HG03571 (cell line): Measurements from ENCODE around the gene CASP8.
"Not testable (repeated sequence)": the region's sequence is repeated elsewhere in the genome, so short reads cannot be mapped to it uniquely, and the experiment has no call there.

ENCODE experiments used
- ATAC-seq: cut with Tn5 transposase; IDR thresholded peaks from one replicate; pipeline ENCODE4 v1.9.1; 2021; ENCODE audit not compliant: unreplicated experiment

Gene CASP8

DNA sequence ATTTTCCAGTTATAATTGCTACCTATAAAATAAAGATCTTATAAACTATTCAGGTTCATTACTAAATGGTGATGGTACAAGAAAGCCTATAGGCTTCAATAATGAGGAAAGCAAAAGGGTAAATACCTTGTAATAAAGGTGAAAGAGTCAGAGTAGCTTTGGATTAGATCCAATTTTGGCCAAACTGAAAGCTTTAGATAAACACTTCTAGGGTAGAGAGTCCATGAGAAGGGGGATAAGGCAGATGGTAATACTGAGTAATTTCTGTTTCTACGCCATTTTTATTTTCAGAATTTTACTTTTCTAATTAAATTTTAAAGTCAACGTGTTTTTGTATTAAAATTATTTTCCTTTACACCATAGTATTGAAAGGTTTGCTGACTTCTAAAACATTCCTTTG lies 9.4 kb downstream of the CASP8 start:
- ATAC-seq: no peak

DNA sequence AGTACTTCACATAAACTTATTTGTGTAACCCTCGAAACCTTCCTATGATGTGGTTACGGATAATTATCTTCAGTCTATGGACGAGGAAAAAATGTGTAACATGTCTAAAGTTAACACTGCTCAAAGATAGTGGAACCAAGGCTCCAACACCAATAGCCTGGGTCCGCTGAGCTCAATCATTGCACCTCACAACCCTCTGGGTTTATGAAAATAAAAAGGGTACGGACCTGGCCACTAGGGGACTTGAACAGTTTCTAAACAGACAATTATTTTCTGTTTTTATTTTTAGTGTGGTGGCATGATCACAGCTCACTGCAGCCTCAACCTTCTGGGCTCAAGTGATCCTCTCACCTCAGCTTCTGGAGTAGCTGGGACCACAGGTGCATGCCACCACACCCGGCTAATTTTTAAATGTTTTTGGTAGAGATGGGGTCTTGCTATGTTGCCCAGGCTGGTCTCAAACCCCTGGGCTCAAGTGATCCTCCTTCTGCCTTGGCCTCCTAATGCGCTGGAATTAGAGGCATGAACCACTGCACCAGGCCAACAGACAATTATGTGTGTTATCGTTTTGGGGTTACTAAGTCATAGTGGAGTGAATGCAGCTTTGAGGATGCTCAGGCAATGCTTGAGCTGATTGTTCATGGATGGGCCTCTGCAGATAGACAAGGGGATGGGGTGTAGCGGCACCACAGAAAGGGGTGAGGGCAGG lies 10.1 kb downstream of the CASP8 start:
- ATAC-seq: no peak

DNA sequence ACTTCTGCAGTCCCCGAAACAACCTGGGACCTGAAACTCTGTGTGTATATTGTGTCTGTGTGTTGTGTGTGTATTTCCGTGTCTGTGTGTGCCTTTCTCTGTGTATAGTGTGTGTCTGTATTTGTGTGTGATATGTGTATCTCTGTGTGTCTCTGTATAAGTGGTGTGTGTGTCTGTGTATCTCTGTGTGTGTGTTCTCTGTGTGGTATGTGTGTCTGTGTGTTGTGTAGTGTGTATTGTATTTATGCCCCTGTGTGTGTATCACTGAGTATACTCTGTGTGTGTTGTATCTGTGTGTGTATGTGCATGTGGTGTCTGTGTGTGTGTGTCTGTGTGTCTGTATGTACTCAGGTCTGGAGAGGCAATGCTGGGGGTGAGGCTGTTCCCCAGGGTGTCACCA lies 11.6 kb downstream of the CASP8 start:
- ATAC-seq: no peak

DNA sequence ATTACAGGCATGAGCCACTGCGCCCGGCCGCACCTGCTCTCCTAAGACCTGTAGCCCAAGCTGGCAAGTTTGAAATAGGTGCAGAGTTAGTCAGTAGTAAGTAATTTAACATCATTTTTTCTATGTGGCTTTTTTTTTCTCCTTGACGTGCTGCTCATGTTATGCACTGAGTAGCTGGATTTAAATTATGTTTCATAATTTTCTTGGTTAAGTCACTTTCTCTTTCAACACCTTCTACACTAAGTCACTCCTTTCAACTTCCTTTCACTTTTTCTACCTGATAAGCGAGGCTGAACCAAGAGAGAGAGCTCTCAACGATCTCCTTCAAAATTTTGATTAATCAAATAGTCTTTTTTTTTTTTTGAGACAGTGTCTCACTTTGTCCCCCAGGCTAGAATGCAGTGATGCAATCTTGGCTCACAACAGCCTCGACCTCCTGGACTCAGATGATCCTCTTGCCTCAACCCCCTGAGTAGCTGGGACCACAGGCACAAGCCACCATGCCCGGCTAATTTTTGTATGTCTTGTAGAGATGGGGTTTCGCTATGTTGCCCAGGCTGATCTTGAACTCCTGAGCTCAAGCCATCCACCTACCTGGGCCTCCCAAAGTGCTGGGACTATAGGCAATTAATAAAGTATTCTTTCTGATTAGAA lies 13.1 kb downstream of the CASP8 start:
- ATAC-seq: no peak

DNA sequence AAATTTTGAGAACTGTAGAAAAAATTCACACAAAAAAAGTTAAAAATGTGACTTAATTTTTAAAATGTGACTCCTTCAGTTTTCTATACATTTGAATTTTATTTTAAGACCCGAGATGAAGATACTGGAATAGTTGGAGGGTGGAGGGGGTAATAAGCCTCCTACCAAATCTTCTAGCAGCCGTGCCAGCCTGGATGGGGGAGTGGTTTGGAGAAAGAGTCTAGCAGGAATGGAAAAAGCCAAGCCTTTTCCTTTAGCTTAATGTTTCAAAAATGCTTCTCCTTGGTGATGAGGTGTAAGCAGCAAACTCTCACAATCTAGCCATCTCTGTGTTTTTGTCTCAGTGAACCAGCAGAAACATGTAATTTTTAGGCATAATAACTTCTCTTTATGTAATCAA lies 14.7 kb downstream of the CASP8 start:
- no peak for ATAC-seq

DNA sequence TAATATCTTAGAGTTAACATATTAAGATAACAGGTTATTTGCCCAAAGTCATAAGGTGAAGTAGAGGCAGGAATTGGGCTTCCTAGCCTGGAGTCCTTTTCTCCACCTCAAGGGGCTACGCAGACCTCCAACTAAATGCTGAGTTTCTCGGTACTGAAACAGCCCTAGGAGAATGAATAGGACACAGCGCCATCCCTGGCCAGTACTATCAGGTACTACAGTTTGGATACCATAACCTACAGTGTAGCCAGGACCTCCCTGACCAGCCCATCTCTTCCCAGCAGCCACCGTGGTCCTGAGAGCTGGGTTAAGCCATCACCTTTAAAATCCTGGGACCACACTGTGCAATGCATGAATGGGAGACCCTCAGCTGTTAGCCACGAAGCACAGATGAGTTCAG lies 15.7 kb downstream of the CASP8 start:
- ATAC-seq: no peak

DNA sequence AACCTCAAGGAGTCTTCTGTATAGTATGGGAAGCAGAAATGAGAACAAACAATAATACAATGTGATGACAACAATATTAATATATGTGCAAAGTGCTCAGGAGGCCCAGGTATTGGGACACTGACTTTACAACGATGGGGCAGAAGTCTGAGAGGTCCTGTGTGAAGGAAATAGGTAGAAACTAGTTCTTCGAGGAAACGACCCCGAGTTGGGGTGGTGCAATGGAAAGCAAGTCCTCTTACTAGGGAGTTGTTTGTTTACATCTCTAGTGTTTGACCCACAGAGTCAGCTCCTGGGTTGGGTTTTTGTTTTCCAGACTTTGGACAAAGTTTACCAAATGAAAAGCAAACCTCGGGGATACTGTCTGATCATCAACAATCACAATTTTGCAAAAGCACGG lies 16.2 kb downstream of the CASP8 start:
- no peak for ATAC-seq

DNA sequence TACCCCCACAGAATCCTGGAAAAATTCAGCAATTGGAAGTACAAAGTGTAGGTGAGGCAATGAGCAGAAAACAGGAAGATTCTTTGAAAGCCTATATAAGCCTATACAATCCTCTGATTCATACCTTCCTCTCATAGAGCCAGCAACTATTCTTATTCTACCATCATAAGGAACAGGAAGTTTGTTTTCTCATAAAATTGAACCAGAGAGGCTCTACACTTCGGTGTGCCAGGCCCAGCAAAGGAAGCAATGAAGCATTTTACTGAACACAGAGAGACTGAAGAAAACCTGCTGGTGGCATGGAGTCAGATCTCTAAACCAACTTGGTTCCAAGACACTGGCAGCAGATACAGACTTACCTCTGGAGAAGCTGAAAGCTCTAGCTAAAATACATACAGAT lies 18.7 kb downstream of the CASP8 start:
- ATAC-seq: no peak

DNA sequence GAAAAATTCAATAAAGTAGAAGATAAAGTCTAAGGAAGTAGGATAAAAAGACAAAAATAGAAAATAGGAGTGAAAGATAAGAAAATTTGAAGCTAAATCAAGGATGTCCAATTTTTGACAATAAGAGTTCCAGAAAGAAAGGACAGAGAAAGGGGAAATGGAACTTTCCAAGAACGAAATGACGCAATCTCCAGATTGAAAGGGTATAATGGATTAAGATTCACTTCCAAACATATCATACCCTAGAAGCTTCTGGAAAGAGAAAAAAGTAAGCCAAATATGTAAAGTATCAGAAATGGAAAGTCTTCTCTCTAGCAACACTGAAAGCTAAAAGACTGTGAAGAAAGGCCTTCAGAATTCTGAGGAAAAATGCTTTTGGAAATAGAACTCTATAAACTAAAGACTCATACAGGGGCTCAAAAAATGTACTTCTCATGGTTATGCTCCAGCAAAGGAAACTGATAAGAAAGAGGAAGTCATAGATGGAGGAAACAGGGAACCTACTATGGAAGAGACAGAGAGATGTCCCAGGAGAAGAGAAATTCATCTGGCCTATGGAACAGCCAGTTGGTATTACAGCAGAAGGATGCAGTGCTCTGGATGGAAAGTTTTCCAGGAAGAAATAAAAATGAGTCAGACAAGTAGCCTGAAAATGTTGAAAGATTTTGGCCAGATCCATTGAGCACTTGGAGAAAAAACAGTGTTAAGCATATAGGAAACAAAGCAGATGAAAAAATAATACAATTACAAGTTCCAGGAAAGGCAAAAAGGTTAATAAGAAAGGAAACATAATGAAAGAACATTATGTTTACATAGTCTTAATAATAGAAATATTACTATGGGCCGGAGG lies 20.1 kb downstream of the CASP8 start:
- ATAC-seq: no peak

DNA sequence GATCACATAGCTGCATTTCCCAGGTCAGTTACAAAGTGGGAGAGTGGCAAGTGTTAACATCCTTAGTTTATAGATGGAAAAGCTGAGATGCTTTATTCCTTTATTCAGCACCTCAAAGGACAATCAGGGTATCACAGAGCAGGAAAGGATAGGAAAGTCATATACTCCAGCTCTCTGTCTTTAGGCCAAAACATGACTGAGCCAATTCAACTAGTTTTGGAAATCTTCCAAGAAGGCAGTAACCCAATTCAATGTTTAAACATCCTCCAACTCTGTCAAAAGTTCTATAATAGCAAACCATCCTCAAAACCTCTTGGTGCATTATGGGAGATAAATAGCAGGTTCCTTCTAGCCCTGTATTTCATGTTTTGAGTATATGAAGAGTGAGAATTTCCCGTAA lies 25.2 kb downstream of the CASP8 start:
- ATAC-seq: no peak

DNA sequence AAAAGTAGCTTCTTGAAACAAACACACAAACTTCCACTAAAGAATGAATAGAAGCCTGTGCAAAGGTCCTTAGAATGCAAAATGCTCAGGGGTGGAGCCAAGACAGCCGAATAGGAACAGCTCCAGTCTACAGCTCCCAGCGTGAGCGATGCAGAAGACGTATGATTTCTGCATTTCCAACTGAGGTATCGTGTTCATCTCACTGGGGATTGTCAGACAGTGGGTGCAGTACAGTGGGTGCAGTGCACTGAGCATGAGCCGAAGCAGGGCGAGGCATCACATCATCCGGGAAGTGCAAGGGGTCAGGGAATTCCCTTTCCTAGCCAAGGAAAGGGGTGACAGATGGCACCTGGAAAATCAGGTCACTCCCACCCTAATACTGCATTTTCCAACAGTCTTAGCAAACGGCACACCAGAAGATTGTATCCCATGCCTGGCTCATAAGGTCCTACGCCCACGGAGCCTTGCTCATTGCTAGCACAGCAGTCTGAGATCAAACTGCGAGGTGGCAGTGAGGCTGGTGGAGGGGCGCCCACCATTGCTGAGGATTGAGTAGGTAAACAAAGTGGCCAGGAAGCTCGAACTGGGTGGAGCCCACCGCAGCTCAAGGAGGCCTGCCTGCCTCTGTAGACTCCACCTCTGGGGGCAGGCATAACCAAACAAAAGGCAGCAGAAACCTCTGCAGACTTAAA lies 30.3 kb downstream of the CASP8 start:
- ATAC-seq: not testable (repeated sequence)

DNA sequence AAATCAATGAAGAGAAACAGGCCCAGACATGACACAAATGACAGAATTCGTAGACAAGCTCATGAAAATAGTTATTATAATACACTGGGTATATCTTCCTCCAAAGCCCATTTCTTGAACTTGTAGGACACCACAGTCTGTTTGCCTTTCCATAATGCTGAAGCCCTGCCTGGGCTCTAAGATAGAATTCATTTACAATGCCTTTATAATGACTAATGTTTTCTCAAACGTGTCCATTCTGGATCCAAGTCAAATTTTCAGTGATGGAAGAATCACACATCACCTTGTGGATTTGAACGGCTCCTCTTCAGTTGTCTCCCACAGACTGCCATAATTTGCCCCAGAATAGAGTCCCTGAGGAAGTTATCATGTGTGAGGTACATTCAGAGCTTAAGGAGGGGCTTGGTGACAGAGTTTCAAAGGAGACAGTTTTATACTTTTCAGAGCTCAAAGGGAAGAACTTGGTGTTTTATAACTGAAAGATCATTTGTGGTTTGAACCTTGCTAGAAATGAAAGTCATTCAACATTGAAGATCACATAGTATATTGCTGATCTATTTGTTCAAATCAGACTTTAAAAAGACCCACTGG lies 38.2 kb downstream of the CASP8 start:
- ATAC-seq: no peak

DNA sequence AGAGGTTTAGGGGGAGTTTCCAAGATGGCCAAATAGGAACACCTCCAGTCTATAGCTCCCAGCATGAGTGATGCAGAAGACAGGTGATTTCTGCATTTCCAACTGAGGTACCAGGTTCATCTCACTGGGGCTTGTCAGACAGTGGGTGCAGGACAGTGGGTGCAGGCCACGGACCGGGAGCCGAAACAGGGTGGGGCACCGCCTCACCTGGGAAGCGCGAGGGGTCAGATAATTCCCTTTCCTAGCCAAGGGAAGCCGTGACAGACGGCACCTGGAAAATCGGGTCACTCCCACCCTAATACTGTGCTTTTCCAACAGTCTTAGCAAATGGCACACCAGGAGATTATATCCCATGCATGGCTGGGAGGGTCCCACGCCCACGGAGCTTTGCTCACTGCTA lies 39.6 kb downstream of the CASP8 start:
- not testable (repeated sequence) for ATAC-seq

DNA sequence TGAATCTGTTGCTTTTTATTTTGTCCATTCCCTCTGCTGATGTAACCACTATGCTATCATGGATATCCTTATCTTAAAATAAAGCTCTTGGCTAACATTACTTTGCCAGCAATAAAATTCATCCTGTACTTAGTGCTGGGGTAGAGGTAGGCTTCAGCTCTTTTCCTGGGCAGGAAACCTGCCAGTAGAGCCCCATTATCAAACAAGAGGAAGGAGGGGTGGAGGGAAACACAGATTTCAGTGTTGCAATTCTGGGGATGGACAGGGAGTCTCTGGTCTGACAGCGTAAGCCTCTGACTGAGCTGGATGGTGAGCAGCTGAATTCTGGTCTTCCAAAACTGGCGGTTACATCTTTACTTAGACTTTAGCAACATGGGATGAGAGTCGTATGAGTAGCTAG lies 47.5 kb downstream of the CASP8 start:
- no peak for ATAC-seq

DNA sequence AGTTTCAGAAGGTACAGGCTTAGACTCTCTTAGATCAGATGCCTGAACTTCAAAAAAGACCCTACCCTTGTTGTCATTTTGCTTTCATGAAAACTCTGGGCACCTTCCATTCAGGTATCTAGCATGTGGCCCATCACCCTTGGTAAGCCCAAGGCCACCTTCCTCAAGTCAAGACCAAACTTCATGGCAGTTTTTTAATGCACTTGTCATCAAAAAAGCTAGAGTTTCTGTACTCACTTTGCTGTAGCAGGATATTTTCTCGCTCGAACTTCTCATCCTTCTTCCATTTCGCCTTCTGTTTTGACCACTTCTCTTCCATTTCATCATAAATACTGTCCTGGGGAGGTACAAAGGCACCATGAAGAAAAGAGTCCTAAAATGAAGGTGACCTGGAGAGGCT lies 48.6 kb downstream of the CASP8 start:
- no peak for ATAC-seq

DNA sequence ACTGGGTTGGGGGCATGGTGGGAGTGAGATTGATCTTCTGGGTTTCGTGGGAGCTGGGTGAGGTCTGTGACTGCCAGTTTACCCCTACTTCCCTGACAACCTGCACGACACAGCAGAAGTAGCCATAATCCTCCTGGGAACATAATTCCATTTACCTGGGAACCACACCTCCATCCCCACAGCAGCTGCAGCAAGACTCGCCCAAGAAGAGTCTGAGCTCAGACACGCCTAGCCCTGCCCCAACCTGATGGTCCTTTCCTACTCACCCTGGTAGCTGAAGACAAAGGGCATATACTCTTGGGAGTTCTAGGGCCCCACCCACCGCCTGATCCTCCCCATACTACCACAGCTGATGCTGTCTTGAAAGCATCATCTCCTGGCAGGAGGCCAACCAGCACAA lies 53.0 kb downstream of the CASP8 start:
- no peak for ATAC-seq

DNA sequence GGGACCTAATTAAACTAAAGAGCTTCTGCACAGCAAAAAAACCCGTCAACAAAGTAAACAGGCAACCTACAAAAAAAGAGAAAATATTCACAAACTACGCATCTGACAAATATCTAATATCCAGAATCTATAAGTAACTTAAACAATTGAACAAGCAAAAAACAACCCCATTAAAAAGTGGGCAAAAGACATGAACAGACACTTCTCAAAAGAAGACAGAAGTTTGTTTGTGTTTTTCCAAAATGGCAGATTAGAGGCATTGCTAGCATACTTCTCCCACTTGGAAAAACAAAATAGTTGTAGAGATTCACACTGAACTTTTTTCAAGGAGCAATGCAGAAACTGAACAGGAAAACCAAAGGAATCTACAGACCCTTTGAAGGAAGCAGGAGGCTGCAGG lies 59.2 kb downstream of the CASP8 start:
- no peak for ATAC-seq

DNA sequence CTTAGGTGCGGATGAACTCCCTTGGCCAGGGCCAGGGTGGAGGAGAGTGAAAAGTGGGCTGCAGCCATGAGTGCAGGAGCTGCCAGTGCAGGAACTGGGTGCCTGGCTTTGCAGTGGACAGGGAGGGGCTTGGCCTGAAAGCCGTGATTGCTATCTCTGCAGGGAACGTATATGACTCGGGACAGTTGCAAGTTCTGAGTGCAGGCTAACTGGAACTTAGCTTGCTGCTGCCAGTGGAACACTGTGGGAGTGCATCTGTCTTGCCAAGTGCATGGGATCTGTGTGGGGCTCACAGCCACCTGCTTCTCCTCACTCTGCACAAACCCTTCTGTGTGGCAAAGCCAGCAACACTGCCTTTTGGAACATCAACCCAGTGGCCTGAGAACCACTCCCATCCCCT lies 59.9 kb downstream of the CASP8 start:
- ATAC-seq: no peak

DNA sequence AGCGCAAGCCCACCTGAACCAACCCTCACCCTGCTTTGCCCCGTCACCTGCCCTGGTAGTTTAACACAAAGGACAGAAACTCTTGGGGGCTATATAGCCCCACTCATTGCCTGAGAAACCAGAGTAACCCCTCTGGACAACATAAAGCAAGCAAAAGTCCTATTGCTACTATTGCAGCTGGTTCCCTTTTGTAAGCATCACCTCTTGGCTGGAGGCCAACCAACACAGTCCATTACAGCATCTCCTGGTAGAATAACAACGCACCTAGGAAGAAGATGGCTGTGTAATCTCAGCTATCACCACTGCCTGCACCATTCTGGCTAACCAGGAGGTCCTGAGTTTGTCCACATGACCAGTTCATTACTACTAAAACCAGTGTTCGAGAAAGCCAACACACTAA lies 60.4 kb downstream of the CASP8 start:
- ATAC-seq: no peak

DNA sequence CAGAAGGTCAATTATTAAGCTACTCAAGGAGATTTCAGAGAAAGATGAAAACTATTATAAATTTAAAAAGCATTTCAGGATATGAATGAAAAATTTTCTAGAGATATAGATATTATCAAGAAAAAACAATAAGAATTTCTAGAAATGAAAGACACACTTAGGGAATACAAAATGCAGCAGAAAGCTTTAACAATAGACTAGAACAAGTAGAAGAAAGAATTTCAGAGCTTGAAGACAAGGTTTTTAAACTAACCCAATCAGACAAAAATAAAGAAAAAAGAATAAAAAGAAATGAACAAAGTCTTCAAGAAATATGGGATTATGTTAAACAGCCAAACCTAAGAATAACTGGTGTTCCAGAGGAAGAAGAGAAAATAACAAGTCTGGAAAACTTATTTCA lies 62.4 kb downstream of the CASP8 start:
- ATAC-seq: no peak

DNA sequence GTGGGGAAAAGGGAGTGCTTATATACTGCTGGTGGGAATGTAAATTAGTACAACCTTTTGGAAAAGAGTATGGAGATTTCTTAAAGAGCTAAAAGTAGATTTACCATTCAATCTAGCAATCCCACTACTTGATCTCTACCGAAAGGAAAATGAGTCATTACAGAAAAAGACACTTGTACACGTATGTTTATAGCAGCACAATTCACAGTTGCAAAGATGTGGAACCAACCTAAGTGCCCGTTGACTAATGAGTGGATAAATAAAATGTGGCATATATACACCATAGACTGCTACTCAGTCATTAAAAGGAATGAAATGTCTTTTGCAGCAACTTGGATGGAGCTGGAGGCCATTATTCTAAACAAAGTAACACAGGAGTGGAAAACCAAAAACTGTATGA lies 67.3 kb downstream of the CASP8 start:
- no peak for ATAC-seq
